GM21786 (cell line): ENCODE data around the gene FAM117A.
"Not testable (repeated sequence)": the region's sequence is repeated elsewhere in the genome, so short reads cannot be mapped to it uniquely, and the experiment has no call there.

Experiments used
- ATAC-seq: cut with Tn5 transposase; IDR thresholded peaks from one replicate; pipeline ENCODE4 v1.9.1; 2021; ENCODE audit not compliant: unreplicated experiment

Gene FAM117A

GRCh38 chr17:49764559-49765180, 739 bp upstream of the FAM117A start:
- ATAC-seq, result no peak

- no peak for ATAC-seq
Measured at GRCh38 chr17:49762151-49762941, 1.6 kb downstream of the FAM117A start.

GRCh38 chr17:49760932-49761558, 2.9 kb downstream of the FAM117A start:
- no peak for ATAC-seq

GRCh38 chr17:49760296-49760695, 3.6 kb downstream of the FAM117A start:
- no peak for ATAC-seq

GRCh38 chr17:49759203-49759602, 4.7 kb downstream of the FAM117A start:
- ATAC-seq, result no peak

GRCh38 chr17:49758464-49759010, 5.4 kb downstream of the FAM117A start:
- not testable (repeated sequence) for ATAC-seq

- no peak for ATAC-seq
Measured at GRCh38 chr17:49757151-49757777, 6.7 kb downstream of the FAM117A start.

- no peak for ATAC-seq
Measured at GRCh38 chr17:49756323-49757150, 7.4 kb downstream of the FAM117A start.

GRCh38 chr17:49755663-49756283, 8.2 kb downstream of the FAM117A start:
- no peak for ATAC-seq

- no peak for ATAC-seq
Measured at GRCh38 chr17:49753959-49754391, 10.0 kb downstream of the FAM117A start.

GRCh38 chr17:49752508-49752907, 11.4 kb downstream of the FAM117A start:
- no peak for ATAC-seq

- ATAC-seq, result no peak
Measured at GRCh38 chr17:49749730-49750129, 14.2 kb downstream of the FAM117A start.

GRCh38 chr17:49748791-49749190, 15.1 kb downstream of the FAM117A start:
- ATAC-seq, result peak; percentile 78

GRCh38 chr17:49748223-49748622, 15.7 kb downstream of the FAM117A start:
- ATAC-seq, result no peak

- no peak for ATAC-seq
Measured at GRCh38 chr17:49747632-49748031, 16.3 kb downstream of the FAM117A start.

GRCh38 chr17:49746791-49747490, 17.0 kb downstream of the FAM117A start:
- peak; percentile 42 for ATAC-seq

- ATAC-seq, result no peak
Measured at GRCh38 chr17:49745175-49746139, 18.5 kb downstream of the FAM117A start.

- ATAC-seq, result no peak
Measured at GRCh38 chr17:49742166-49742638, 21.7 kb downstream of the FAM117A start.
